VCaP (cell line): ENCODE results near the gene BCKDHA.
A peak's percentile ranks its signal among the peaks of the same experiment; 100 is the strongest.

Experiments
- H3K27ac ChIP-seq: fragments of 450-650 bp; 2 replicates; pipeline ENCODE4 v1.5.1; 2017
- TF ChIP-seq, protein P1 (sequence below): fragments of 450-650 bp; conservative IDR thresholded peaks from 2 replicates; pipeline ENCODE4 v1.5.1; 2017; ENCODE audit warnings: mild to moderate bottlenecking, moderate library complexity

The BCKDHA gene

DNA sequence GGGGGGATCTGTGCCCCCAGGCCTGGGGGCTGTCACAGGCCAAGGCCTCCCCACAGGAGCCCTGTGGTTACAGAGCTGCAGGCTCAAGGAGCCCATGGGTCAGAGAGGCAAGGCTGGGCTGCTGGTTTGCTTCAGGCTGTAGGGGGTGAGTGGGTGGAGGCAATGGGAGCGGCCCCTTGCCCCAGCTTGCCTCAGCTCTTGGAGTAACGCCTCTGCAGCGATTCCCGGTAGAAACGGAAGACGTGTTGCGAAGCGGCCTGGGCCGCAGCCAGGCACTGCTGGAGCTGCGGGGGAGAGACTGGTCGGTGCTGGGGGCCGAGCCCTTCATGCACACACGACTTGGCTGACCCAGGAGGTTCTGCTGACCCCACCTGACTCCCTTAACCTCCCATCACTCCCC is 11.2 kb upstream of the BCKDHA start:
- H3K27ac ChIP-seq, result no peak overlapping the region
- TF ChIP-seq, protein P1, sequence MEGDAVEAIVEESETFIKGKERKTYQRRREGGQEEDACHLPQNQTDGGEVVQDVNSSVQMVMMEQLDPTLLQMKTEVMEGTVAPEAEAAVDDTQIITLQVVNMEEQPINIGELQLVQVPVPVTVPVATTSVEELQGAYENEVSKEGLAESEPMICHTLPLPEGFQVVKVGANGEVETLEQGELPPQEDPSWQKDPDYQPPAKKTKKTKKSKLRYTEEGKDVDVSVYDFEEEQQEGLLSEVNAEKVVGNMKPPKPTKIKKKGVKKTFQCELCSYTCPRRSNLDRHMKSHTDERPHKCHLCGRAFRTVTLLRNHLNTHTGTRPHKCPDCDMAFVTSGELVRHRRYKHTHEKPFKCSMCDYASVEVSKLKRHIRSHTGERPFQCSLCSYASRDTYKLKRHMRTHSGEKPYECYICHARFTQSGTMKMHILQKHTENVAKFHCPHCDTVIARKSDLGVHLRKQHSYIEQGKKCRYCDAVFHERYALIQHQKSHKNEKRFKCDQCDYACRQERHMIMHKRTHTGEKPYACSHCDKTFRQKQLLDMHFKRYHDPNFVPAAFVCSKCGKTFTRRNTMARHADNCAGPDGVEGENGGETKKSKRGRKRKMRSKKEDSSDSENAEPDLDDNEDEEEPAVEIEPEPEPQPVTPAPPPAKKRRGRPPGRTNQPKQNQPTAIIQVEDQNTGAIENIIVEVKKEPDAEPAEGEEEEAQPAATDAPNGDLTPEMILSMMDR, result no peak

- no peak overlapping the region for H3K27ac ChIP-seq
- TF ChIP-seq, protein P1, result no peak
These were observed 6.0 kb upstream of the BCKDHA start for GRCh38 chr19:41391618-41392017.

GRCh38 chr19:41392775-41393174 is 4.8 kb upstream of the BCKDHA start:
- TF ChIP-seq, protein P1, result no peak
- H3K27ac ChIP-seq, result no peak overlapping the region

DNA sequence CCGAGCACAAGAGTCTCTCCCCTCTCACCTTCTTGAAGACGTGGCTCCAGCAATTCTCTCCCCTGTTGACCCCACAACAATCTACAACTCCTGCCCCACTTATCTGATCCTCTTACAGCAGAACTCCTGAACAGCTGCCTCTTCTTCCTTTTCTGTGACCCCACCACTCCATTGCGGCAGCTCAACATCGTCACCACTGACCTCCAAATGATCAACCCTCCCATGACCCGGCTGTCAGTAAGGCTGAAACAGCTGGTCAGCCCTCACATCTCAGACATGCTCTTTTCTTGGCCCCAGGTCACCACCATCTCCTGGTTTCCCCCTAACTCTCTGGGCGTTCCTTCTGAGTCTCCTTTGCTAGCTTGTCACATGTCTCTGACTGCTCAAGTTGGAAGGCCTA is 2.3 kb upstream of the BCKDHA start:
- H3K27ac ChIP-seq, result no peak overlapping the region
- TF ChIP-seq, protein P1, result no peak

- TF ChIP-seq, protein P1, result no peak
- H3K27ac ChIP-seq, result peak overlapping the region; percentile 97
These were observed 416 bp downstream of the BCKDHA start for GRCh38 chr19:41398050-41398418.

GRCh38 chr19:41398598-41398997 is 980 bp downstream of the BCKDHA start:
- H3K27ac ChIP-seq, result peak overlapping the region; percentile 97
- TF ChIP-seq, protein P1, result no peak

DNA sequence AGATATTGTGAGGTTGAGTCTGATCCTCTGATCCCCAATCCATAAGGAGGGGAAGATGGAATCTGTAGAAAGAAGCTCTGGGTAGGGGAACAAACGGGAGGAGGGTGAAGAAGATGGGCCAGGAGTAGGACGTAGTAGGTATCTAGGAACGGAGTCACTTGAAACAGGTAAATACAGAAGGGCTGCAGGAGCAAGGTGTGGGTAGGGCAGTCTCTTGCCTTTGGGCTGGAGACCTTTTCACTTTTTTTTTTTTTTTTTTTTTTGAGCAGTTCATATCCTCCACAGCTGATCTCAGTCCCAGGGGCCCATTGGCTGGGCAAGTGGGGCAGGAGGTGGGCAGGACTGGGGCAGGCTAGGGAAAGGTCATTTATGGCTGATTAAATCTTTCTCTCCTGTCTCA is 1.5 kb downstream of the BCKDHA start:
- no peak overlapping the region; the same call in 1 of the 2 replicates for H3K27ac ChIP-seq

More for the DNA sequence above, 1.5 kb downstream of the BCKDHA start:
- TF ChIP-seq, protein P1, result no peak
